ENCODE data around the gene OLFML2A. TPM values are rescaled to one million over a fixed set of nuclear protein-coding genes. Genes with fewer than 3 reads are reported as not detected.
A peak's percentile ranks its signal among the peaks of the same experiment; 100 is the strongest.

OLFML2A gene
- total RNA-seq, 1 experiment from 2014 or later, result 6.7 TPM

- TF ChIP-seq USF2 (CRISPR knock-in tag; IDR thresholded peaks at IDR 0.05) (no peak), TP53 (CRISPR knock-in tag; IDR thresholded peaks at IDR 0.05) (no peak), ATF6 (CRISPR knock-in tag; IDR thresholded peaks at IDR 0.05) (peak; percentile 68; the same call in 1 of the 2 replicates), STAT6 (CRISPR knock-in tag; conservative IDR thresholded peaks at IDR 0.05; ENCODE audit: low read depth) (no peak), E2F1 (CRISPR knock-in tag; IDR thresholded peaks at IDR 0.05) (no peak), NFYB (CRISPR knock-in tag; conservative IDR thresholded peaks at IDR 0.05; ENCODE audit: low read depth) (no peak), SMAD4 (CRISPR knock-in tag; IDR thresholded peaks at IDR 0.05) (no peak), CTCF (IDR thresholded peaks at IDR 0.05) (peak; percentile 97), RORB (CRISPR knock-in tag; IDR thresholded peaks at IDR 0.05) (no peak), IRF2 (CRISPR knock-in tag; IDR thresholded peaks at IDR 0.05; ENCODE audit: borderline replicate concordance, low read depth) (no peak), TEAD4 (CRISPR knock-in tag; IDR thresholded peaks at IDR 0.05) (no peak), NR1H2 (CRISPR knock-in tag; IDR thresholded peaks at IDR 0.05) (no peak), USF1 (CRISPR knock-in tag; IDR thresholded peaks at IDR 0.05) (no peak), NFATC4 (CRISPR knock-in tag; IDR thresholded peaks at IDR 0.05) (0 out of 2 replicates have a peak, but pooled peaks have one; percentile 36), AR (CRISPR knock-in tag; IDR thresholded peaks at IDR 0.05) (no peak), SP1 (CRISPR knock-in tag; conservative IDR thresholded peaks at IDR 0.05) (peak; percentile 66), ELF4 (CRISPR knock-in tag; IDR thresholded peaks at IDR 0.05; ENCODE audit: low read depth) (no peak), E2F4 (CRISPR knock-in tag; IDR thresholded peaks at IDR 0.05; ENCODE audit: borderline replicate concordance, low read depth) (no peak), ZNF138 (CRISPR knock-in tag; conservative IDR thresholded peaks at IDR 0.05) (no peak), TCF7 (CRISPR knock-in tag; IDR thresholded peaks at IDR 0.05; ENCODE audit: low read depth) (no peak), GTF2I (CRISPR knock-in tag; conservative IDR thresholded peaks at IDR 0.05) (no peak), ZBTB21 (CRISPR knock-in tag; IDR thresholded peaks at IDR 0.05; ENCODE audit: borderline replicate concordance) (no peak), CREM (CRISPR knock-in tag; IDR thresholded peaks at IDR 0.05) (peak; percentile 34; the same call in 1 of the 2 replicates), FOXJ3 (CRISPR knock-in tag; IDR thresholded peaks at IDR 0.05; ENCODE audit: borderline replicate concordance) (no peak), ERG (CRISPR knock-in tag; IDR thresholded peaks at IDR 0.05) (no peak)
These were observed 76.0 kb downstream of the OLFML2A start, which contains the start of gene WDR38 (continued) for GRCh38 chr9:124852829-124853531.

All from WTC11 (cell line).